Karpas-422 (cell line): ENCODE data around the gene MAP4. TPM values are rescaled to one million over a fixed set of nuclear protein-coding genes. Genes with fewer than 3 reads are reported as not detected.
"Not testable (repeated sequence)": the region's sequence is repeated elsewhere in the genome, so short reads cannot be mapped to it uniquely, and the experiment has no call there.

Experiments
- DNase-seq: peaks from one replicate; pipeline ENCODE4 v3.0.0-alpha.2; 2015
- H2AFZ ChIP-seq: fragments of 200-600 bp; sonication (generic); 2 replicates; pipeline ENCODE4 v1.6.1; 2014; ENCODE audit warnings: antibody characterized with exemption, low read length, mixed read lengths
- H3K27ac ChIP-seq: fragments of 200-600 bp; sonication (generic); 2 replicates; pipeline ENCODE4 v1.5.1; 2014; ENCODE audit warnings: mild to moderate bottlenecking, low read length, moderate library complexity
- H3K27me3 ChIP-seq: fragments of 200-600 bp; sonication (generic); 2 replicates; pipeline ENCODE4 v1.6.1; 2014; ENCODE audit warnings: low read length, mixed read lengths
- H3K36me3 ChIP-seq: fragments of 200-600 bp; sonication (generic); 2 replicates; pipeline ENCODE4 v1.6.1; 2014; ENCODE audit warnings: low read length, mixed read lengths; ENCODE audit not compliant: insufficient read depth
- H3K4me1 ChIP-seq: fragments of 200-600 bp; sonication (generic); 2 replicates; pipeline ENCODE4 v1.6.1; 2014; ENCODE audit warnings: mild to moderate bottlenecking, low read length, mixed read lengths
- H3K4me2 ChIP-seq: fragments of 200-600 bp; sonication (generic); 2 replicates; pipeline ENCODE4 v1.6.1; 2014; ENCODE audit warnings: low read length, low read depth, mild to moderate bottlenecking; ENCODE audit not compliant: poor library complexity, severe bottlenecking
- H3K4me3 ChIP-seq: fragments of 200-600 bp; sonication (generic); 2 replicates; pipeline ENCODE4 v1.5.1; 2014; ENCODE audit warnings: mild to moderate bottlenecking, antibody characterized with exemption, low read length, mixed read lengths
- H3K79me2 ChIP-seq: fragments of 200-600 bp; sonication (generic); 2 replicates; pipeline ENCODE4 v1.6.1; 2014; ENCODE audit warnings: mild to moderate bottlenecking, low read length, mixed read lengths
- H3K9ac ChIP-seq: fragments of 200-600 bp; sonication (generic); 2 replicates; pipeline ENCODE4 v1.6.0; 2014; ENCODE audit warnings: low read length
- H3K9me2 ChIP-seq: fragments of 200-600 bp; sonication (generic), shearing (Covaris generic); replicated peaks from 2 replicates; pipeline ENCODE4 v1.6.0; 2014; ENCODE audit warnings: mild to moderate bottlenecking, low read length, moderate library complexity; ENCODE audit not compliant: insufficient read depth
- H3K9me3 ChIP-seq: fragments of 300-700, 200-600 bp; sonication (generic); 2 replicates; pipeline ENCODE4 v1.6.1; 2014; ENCODE audit warnings: low read length, mixed read lengths
- H4K20me1 ChIP-seq: fragments of 200-600 bp; sonication (generic); 2 replicates; pipeline ENCODE4 v1.6.1; 2014; ENCODE audit warnings: mild to moderate bottlenecking, antibody characterized with exemption, low read length, low read depth; ENCODE audit not compliant: insufficient read depth
- total RNA-seq: library from RNA; depleted of rRNA; stranded (reverse); fragments of >200 nt; shearing (Covaris generic); gene quantifications from 2 replicates; pipeline ENCODE4 v1.2.3, GENCODE V29; 2014; ENCODE audit warnings: low replicate concordance

The MAP4 gene
- total RNA-seq, 1 experiment from 2014 or later, result 45.6 TPM

- not testable (repeated sequence) for H3K27ac ChIP-seq, H3K9ac ChIP-seq, H3K9me2 ChIP-seq, H3K4me2 ChIP-seq, H3K4me3 ChIP-seq, H2AFZ ChIP-seq, H4K20me1 ChIP-seq, H3K27me3 ChIP-seq, H3K4me1 ChIP-seq, DNase-seq, H3K36me3 ChIP-seq, H3K9me3 ChIP-seq
- H3K79me2 ChIP-seq, result peaks cover 75% of the 10 kb centered on the region
Measured at GRCh38 chr3:48006794-48007193, 9.4 kb downstream of the MAP4 start.

DNA sequence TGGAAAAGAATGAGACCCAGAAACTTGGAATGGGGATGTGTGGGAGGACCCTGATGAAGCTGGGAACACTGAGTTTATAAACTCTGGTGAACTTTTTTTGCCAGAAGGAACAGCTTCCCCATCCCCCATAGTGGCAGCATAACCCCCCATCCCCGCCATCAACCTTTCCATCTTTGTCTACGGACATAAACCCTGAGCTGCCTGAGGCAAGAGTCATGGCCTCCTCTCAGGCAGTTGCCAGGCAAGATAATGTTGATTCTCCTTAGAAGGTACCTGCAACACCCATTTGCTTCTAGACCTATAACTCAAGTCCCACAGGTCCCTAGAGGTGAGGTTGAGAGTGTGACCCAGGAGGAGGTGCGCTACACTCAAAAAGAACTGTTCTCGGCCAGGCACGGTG lies 11.5 kb downstream of the MAP4 start:
- H3K9me3 ChIP-seq, result no peaks in the 10 kb centered on the region
- H3K4me1 ChIP-seq, result peaks cover 4% of the 10 kb centered on the region
- H3K9me2 ChIP-seq, result no peaks in the 10 kb centered on the region
- no peak overlapping the region for H2AFZ ChIP-seq
- H3K27me3 ChIP-seq, result no peaks in the 10 kb centered on the region
- H3K79me2 ChIP-seq, result peaks cover 72% of the 10 kb centered on the region
- no peaks in the 10 kb centered on the region for H3K36me3 ChIP-seq
- no peak overlapping the region for H3K27ac ChIP-seq
- no peak overlapping the region for H3K4me2 ChIP-seq
- no peak for DNase-seq
- no peak overlapping the region for H3K9ac ChIP-seq
- no peak overlapping the region for H3K4me3 ChIP-seq
- no peaks in the 10 kb centered on the region for H4K20me1 ChIP-seq

- H3K4me2 ChIP-seq, result no peak overlapping the region
- H3K27me3 ChIP-seq, result no peaks in the 10 kb centered on the region
- no peak for DNase-seq
- H3K4me3 ChIP-seq, result no peak overlapping the region
- H3K9me3 ChIP-seq, result no peaks in the 10 kb centered on the region
- no peaks in the 10 kb centered on the region for H4K20me1 ChIP-seq
- no peaks in the 10 kb centered on the region for H3K36me3 ChIP-seq
- no peak overlapping the region for H2AFZ ChIP-seq
- no peak overlapping the region for H3K27ac ChIP-seq
- H3K4me1 ChIP-seq, result peaks cover 4% of the 10 kb centered on the region
- peaks cover 74% of the 10 kb centered on the region for H3K79me2 ChIP-seq
- H3K9me2 ChIP-seq, result no peaks in the 10 kb centered on the region
- no peak overlapping the region for H3K9ac ChIP-seq
Measured at GRCh38 chr3:48002787-48003186, 13.4 kb downstream of the MAP4 start.

GRCh38 chr3:48001991-48002390 lies 14.2 kb downstream of the MAP4 start:
- H3K79me2 ChIP-seq, result peaks cover 76% of the 10 kb centered on the region
- H3K27me3 ChIP-seq, result no peaks in the 10 kb centered on the region
- no peak overlapping the region for H3K9ac ChIP-seq
- no peak overlapping the region for H3K27ac ChIP-seq
- no peaks in the 10 kb centered on the region for H3K9me2 ChIP-seq
- no peaks in the 10 kb centered on the region for H3K9me3 ChIP-seq
- peaks cover 4% of the 10 kb centered on the region for H3K4me1 ChIP-seq
- no peaks in the 10 kb centered on the region for H3K36me3 ChIP-seq
- H3K4me2 ChIP-seq, result no peak overlapping the region
- no peak overlapping the region for H2AFZ ChIP-seq
- no peak overlapping the region for H3K4me3 ChIP-seq
- no peak for DNase-seq
- no peaks in the 10 kb centered on the region for H4K20me1 ChIP-seq

DNA sequence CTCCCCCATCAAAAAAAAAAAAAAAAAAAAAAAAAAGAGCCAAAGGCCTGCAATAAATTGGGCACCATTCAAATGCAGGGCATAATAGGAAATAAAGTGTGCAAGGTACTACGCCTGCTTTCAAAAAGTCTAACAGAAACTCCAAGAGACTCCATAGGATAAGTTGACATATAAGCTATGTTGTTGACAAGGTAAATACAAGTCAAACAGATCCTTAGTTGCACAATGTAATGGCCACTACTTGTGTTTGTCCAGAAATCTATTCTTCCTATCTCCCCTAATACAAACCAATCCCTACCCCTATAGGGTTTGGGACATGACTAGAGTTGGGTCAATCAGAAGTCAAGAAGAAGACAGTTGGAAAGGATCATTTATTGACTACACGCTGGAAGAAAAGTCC lies 16.0 kb downstream of the MAP4 start:
- H2AFZ ChIP-seq, result no peak overlapping the region
- H3K4me1 ChIP-seq, result peaks cover 4% of the 10 kb centered on the region
- peaks cover 79% of the 10 kb centered on the region for H3K79me2 ChIP-seq
- H3K27me3 ChIP-seq, result no peaks in the 10 kb centered on the region
- H4K20me1 ChIP-seq, result no peaks in the 10 kb centered on the region
- no peaks in the 10 kb centered on the region for H3K9me3 ChIP-seq
- H3K4me2 ChIP-seq, result no peak overlapping the region
- no peaks in the 10 kb centered on the region for H3K9me2 ChIP-seq
- H3K36me3 ChIP-seq, result no peaks in the 10 kb centered on the region
- H3K9ac ChIP-seq, result no peak overlapping the region
- H3K4me3 ChIP-seq, result no peak overlapping the region
- no peak for DNase-seq
- H3K27ac ChIP-seq, result no peak overlapping the region

DNA sequence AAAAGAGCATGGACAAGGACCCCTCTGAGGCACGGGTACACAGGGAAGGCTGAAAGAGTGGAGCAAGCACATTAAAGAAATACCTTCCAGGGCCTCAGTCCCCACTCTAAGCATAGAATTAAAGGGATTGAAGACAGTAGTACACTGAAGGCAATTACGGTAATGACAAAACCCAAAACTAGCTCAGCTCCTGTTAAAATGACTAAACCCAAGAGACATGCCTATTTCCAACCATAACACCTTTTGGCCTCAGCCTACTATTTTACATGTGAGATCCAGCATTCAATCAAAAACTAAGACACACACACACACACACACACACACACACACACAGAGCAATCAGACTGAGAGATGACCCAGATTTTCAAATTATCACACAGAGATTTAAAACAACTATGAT lies 19.8 kb downstream of the MAP4 start:
- H3K27ac ChIP-seq, result no peak overlapping the region
- no peaks in the 10 kb centered on the region for H3K27me3 ChIP-seq
- H3K9ac ChIP-seq, result no peak overlapping the region
- no peaks in the 10 kb centered on the region for H4K20me1 ChIP-seq
- no peaks in the 10 kb centered on the region for H3K9me2 ChIP-seq
- H3K79me2 ChIP-seq, result peaks cover 74% of the 10 kb centered on the region
- no peak overlapping the region for H3K4me3 ChIP-seq
- no peaks in the 10 kb centered on the region for H3K36me3 ChIP-seq
- H3K4me1 ChIP-seq, result no peaks in the 10 kb centered on the region
- DNase-seq, result no peak
- no peaks in the 10 kb centered on the region for H3K9me3 ChIP-seq
- H2AFZ ChIP-seq, result no peak overlapping the region
- no peak overlapping the region for H3K4me2 ChIP-seq

DNA sequence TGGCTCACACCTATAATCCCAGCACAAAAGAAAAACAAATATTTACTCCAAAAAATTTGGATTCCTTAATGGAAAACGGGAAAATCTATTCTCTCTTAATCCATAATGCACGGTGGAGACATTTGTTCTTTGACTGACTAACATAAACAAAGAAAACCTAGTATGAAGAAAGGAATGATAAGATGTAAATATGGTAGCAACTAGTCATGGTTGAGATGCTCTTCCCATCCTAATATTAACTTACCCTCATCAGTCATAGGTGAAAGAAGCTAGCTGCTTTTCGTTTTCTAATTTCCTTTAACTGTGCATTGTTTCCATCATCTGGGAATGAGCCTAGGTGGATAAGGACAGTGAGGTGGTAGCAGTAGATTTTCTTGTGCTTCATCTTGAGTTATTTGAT lies 22.0 kb downstream of the MAP4 start:
- no peaks in the 10 kb centered on the region for H4K20me1 ChIP-seq
- H3K4me1 ChIP-seq, result peaks cover 11% of the 10 kb centered on the region
- no peaks in the 10 kb centered on the region for H3K36me3 ChIP-seq
- no peaks in the 10 kb centered on the region for H3K9me2 ChIP-seq
- no peaks in the 10 kb centered on the region for H3K9me3 ChIP-seq
- H3K27me3 ChIP-seq, result no peaks in the 10 kb centered on the region
- peaks cover 62% of the 10 kb centered on the region for H3K79me2 ChIP-seq
- H3K4me3 ChIP-seq, result no peak overlapping the region
- H3K9ac ChIP-seq, result no peak overlapping the region
- no peak overlapping the region for H3K27ac ChIP-seq
- DNase-seq, result no peak
- no peak overlapping the region for H3K4me2 ChIP-seq
- no peak overlapping the region for H2AFZ ChIP-seq

GRCh38 chr3:47991341-47991740 lies 24.9 kb downstream of the MAP4 start:
- H3K4me1 ChIP-seq, result peaks cover 23% of the 10 kb centered on the region
- no peaks in the 10 kb centered on the region for H3K9me3 ChIP-seq
- no peak overlapping the region for H2AFZ ChIP-seq
- H3K27me3 ChIP-seq, result no peaks in the 10 kb centered on the region
- H3K9ac ChIP-seq, result no peak overlapping the region
- H3K27ac ChIP-seq, result no peak overlapping the region
- no peaks in the 10 kb centered on the region for H4K20me1 ChIP-seq
- no peak overlapping the region for H3K4me2 ChIP-seq
- H3K4me3 ChIP-seq, result no peak overlapping the region
- H3K79me2 ChIP-seq, result peaks cover 61% of the 10 kb centered on the region
- H3K36me3 ChIP-seq, result no peaks in the 10 kb centered on the region
- H3K9me2 ChIP-seq, result no peaks in the 10 kb centered on the region
- DNase-seq, result no peak

DNA sequence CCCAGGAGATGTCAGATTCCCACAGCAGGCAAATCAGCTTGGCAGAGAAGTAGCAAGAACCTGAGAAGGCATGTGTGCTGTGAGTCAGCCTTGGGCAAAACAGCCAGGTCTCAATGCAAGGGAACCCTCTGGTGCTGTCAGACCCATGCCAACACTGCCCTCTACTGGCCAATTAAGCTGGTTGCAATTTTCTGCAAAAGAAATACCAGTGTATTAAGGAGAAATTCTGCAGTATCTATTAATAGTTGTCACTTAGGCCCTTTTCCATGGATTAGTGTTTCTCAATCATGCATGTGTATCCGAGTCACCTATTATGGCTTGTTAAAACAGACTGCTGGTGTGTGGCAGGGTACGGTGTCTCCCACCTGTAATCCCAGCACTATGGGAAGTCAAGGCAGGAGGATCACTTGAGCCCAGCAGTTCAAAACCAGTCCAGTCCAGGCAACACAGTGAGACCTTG lies 26.2 kb downstream of the MAP4 start:
- H3K4me2 ChIP-seq, result peak overlapping the region; percentile 45
- H4K20me1 ChIP-seq, result no peaks in the 10 kb centered on the region
- H3K27me3 ChIP-seq, result no peaks in the 10 kb centered on the region

More for the DNA sequence above, 26.2 kb downstream of the MAP4 start:
- peaks cover 35% of the 10 kb centered on the region for H3K4me1 ChIP-seq
- H3K4me3 ChIP-seq, result no peak overlapping the region
- peak overlapping the region; percentile 10; the same call in 1 of the 2 replicates for H3K9ac ChIP-seq
- peak; percentile 94 for DNase-seq
- H3K36me3 ChIP-seq, result no peaks in the 10 kb centered on the region
- H3K9me3 ChIP-seq, result no peaks in the 10 kb centered on the region
- H3K79me2 ChIP-seq, result peaks cover 61% of the 10 kb centered on the region
- H2AFZ ChIP-seq, result no peak overlapping the region
- H3K9me2 ChIP-seq, result no peaks in the 10 kb centered on the region
- H3K27ac ChIP-seq, result peak overlapping the region; percentile 27; the same call in 1 of the 2 replicates
